NT2/D1 (cell line): Measurements from ENCODE around the gene MAST4.

Source experiments
- SUZ12 ChIP-seq: IDR thresholded peaks from 2 replicates; pipeline ENCODE4 v1.6.1; 2011; ENCODE audit not compliant: insufficient read length, insufficient read depth; ENCODE audit errors: extremely low read depth
- YY1 ChIP-seq: IDR thresholded peaks from 2 replicates; pipeline ENCODE4 v1.6.1; 2011; ENCODE audit not compliant: insufficient read length, insufficient read depth
- ZNF274 ChIP-seq: IDR thresholded peaks from 2 replicates; pipeline ENCODE4 v1.6.1; 2011; ENCODE audit warnings: mild to moderate bottlenecking, low read depth, low read length

GRCh38 chr5:67010684-67011409 lies 414.7 kb downstream of the MAST4 start:
- TF ChIP-seq YY1 (no peak), ZNF274 (no peak), SUZ12 (no peak)
